Measurements from ENCODE around the gene P4HA3.

GRCh38 chr11:74225565-74225964 is 85.9 kb downstream of the P4HA3 start:
- TF ChIP-seq ZNF274 (IDR thresholded peaks at IDR 0.05; ENCODE audit: borderline replicate concordance, low read depth, low read length), result no peak
- TF ChIP-seq TSHZ1 (CRISPR knock-in tag; IDR thresholded peaks at IDR 0.05), result no peak
- TF ChIP-seq, protein P1, sequence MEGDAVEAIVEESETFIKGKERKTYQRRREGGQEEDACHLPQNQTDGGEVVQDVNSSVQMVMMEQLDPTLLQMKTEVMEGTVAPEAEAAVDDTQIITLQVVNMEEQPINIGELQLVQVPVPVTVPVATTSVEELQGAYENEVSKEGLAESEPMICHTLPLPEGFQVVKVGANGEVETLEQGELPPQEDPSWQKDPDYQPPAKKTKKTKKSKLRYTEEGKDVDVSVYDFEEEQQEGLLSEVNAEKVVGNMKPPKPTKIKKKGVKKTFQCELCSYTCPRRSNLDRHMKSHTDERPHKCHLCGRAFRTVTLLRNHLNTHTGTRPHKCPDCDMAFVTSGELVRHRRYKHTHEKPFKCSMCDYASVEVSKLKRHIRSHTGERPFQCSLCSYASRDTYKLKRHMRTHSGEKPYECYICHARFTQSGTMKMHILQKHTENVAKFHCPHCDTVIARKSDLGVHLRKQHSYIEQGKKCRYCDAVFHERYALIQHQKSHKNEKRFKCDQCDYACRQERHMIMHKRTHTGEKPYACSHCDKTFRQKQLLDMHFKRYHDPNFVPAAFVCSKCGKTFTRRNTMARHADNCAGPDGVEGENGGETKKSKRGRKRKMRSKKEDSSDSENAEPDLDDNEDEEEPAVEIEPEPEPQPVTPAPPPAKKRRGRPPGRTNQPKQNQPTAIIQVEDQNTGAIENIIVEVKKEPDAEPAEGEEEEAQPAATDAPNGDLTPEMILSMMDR (IDR thresholded peaks at IDR 0.05 in 2 of 3, conservative IDR thresholded peaks at IDR 0.05 in 1 of 3; ENCODE audit: insufficient read depth in 2 of 3, low read depth in 1 of 3, low read length in 3 of 3), result no peak
- no peak for TF ChIP-seq PML (IDR thresholded peaks at IDR 0.05; ENCODE audit: low read length)
- TF ChIP-seq POLR2AphosphoS5 (IDR thresholded peaks at IDR 0.05; ENCODE audit: control insufficient read depth, insufficient read depth, low read depth, low read length), result no peak
- no peak for TF ChIP-seq TAF15 (IDR thresholded peaks at IDR 0.05; ENCODE audit: low read depth, low read length)
- TF ChIP-seq BRCA1 (IDR thresholded peaks at IDR 0.05), result no peak
- TF ChIP-seq BRCA1 (CRISPR knock-in tag; IDR thresholded peaks at IDR 0.05), result no peak
- TF ChIP-seq NFRKB (IDR thresholded peaks at IDR 0.05; ENCODE audit: low read depth), result no peak
- TF ChIP-seq MAFG (tag; conservative IDR thresholded peaks at IDR 0.05), result peak; percentile 53
- TF ChIP-seq REST (IDR thresholded peaks at IDR 0.05; ENCODE audit: borderline replicate concordance), result no peak
- TF ChIP-seq REST (CRISPR knock-in tag; IDR thresholded peaks at IDR 0.05; ENCODE audit: low read depth), result no peak
- no peak for TF ChIP-seq E2F6 (IDR thresholded peaks at IDR 0.05; ENCODE audit: borderline replicate concordance in 1 of 2, extremely low read depth in 1 of 2, insufficient read depth in 1 of 2, insufficient read length in 1 of 2, low read depth in 1 of 2, low read length in 1 of 2, poor library complexity in 1 of 2, severe bottlenecking in 1 of 2)
- no peak for TF ChIP-seq POLR2G (IDR thresholded peaks at IDR 0.05; ENCODE audit: low read depth, low read length)
